ENCODE results near the gene C15orf39.

The C15orf39 gene

GRCh38 chr15:75197062-75197630 is 4.5 kb upstream of the C15orf39 start:
- no peaks in the 10 kb centered on the region for H3K9me2 ChIP-seq (replicated peaks; ENCODE audit: insufficient read depth, low read length)
- H3K9me3 ChIP-seq (ENCODE audit: insufficient read depth, low read length) = no peaks in the 10 kb centered on the region
- no peak overlapping the region for H3K4me3 ChIP-seq (ENCODE audit: insufficient read depth, low read length, poor library complexity, severe bottlenecking)
- H3F3A ChIP-seq (ENCODE audit: insufficient read depth) = no peaks in the 10 kb centered on the region
- no peak overlapping the region for H3K9ac ChIP-seq (ENCODE audit: low read length)
- H3K36me3 ChIP-seq (ENCODE audit: low read length) = no peaks in the 10 kb centered on the region
- H4K20me1 ChIP-seq (ENCODE audit: low read depth, low read length) = no peaks in the 10 kb centered on the region
- no peak overlapping the region for H2AFZ ChIP-seq (ENCODE audit: low read depth, low read length, severe bottlenecking)
- no peak overlapping the region for H3K4me2 ChIP-seq (ENCODE audit: low read depth, low read length, poor library complexity, severe bottlenecking)
- H3K79me2 ChIP-seq (ENCODE audit: insufficient read depth, low read length) = peaks cover 2% of the 10 kb centered on the region
- no peak overlapping the region for H3K27ac ChIP-seq (ENCODE audit: low read depth, low read length)
- no peak for TF ChIP-seq EZH2phosphoT487 (conservative IDR thresholded peaks at IDR 0.05; ENCODE audit: low read length)
- no peaks in the 10 kb centered on the region for H3K27me3 ChIP-seq (ENCODE audit: low read length)

DNA sequence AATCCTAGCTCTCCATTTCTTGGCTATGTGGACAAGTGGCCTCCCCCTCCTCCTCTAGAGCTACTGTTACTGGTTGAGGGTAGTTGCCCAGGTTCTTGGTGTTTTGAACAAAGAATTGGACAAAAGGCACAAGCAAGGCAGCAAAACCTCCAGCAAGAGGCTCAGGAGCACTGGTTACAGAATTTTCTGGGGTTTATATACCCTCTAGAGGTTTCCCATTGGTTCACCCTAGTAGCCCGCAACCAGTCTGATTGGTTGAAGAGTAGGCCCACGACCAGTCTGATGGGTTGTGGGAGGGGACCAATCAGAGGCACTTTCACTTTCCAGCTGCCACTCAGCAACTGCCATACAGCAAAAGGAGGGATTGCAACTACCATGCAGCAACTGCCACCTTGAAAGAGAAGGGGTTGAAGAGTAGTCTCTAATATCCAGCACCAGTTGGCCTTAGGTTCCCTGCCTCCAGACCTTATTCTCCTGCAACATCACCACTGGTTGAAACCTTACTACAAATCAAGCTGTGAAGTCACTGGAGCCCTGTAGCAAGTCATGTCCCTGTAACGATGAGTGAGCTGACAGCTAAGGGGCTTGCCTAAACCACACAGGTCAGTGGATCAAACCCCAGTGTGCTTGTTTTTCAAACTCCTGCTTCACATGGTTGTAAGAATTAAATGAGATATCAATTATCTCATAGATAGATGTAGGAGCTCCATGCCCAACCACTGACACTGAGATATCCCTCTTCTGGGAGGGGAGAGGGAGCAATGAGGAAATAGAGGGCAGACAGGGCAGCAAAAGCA is 2.9 kb upstream of the C15orf39 start:
- Histone ChIP-seq H3K27me3 (ENCODE audit: low read length) (no peaks in the 10 kb centered on the region), H2AFZ (ENCODE audit: low read depth, low read length, severe bottlenecking) (no peak overlapping the region), H3K27ac (ENCODE audit: low read depth, low read length) (no peak overlapping the region), H3F3A (ENCODE audit: insufficient read depth) (no peaks in the 10 kb centered on the region), H3K9ac (ENCODE audit: low read length) (no peak overlapping the region), H3K4me2 (ENCODE audit: low read depth, low read length, poor library complexity, severe bottlenecking) (no peak overlapping the region), H3K4me3 (ENCODE audit: insufficient read depth, low read length, poor library complexity, severe bottlenecking) (no peak overlapping the region), H3K36me3 (ENCODE audit: low read length) (no peaks in the 10 kb centered on the region), H3K79me2 (ENCODE audit: insufficient read depth, low read length) (peaks cover 17% of the 10 kb centered on the region), H3K9me2 (replicated peaks; ENCODE audit: insufficient read depth, low read length) (no peaks in the 10 kb centered on the region), H3K9me3 (ENCODE audit: insufficient read depth, low read length) (no peaks in the 10 kb centered on the region), H4K20me1 (ENCODE audit: low read depth, low read length) (no peaks in the 10 kb centered on the region)
- TF ChIP-seq, protein P1, sequence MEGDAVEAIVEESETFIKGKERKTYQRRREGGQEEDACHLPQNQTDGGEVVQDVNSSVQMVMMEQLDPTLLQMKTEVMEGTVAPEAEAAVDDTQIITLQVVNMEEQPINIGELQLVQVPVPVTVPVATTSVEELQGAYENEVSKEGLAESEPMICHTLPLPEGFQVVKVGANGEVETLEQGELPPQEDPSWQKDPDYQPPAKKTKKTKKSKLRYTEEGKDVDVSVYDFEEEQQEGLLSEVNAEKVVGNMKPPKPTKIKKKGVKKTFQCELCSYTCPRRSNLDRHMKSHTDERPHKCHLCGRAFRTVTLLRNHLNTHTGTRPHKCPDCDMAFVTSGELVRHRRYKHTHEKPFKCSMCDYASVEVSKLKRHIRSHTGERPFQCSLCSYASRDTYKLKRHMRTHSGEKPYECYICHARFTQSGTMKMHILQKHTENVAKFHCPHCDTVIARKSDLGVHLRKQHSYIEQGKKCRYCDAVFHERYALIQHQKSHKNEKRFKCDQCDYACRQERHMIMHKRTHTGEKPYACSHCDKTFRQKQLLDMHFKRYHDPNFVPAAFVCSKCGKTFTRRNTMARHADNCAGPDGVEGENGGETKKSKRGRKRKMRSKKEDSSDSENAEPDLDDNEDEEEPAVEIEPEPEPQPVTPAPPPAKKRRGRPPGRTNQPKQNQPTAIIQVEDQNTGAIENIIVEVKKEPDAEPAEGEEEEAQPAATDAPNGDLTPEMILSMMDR (IDR thresholded peaks at IDR 0.05; ENCODE audit: insufficient read depth, low read length, poor library complexity, severe bottlenecking) = no peak
- no peak for TF ChIP-seq EZH2phosphoT487 (conservative IDR thresholded peaks at IDR 0.05; ENCODE audit: low read length)

DNA sequence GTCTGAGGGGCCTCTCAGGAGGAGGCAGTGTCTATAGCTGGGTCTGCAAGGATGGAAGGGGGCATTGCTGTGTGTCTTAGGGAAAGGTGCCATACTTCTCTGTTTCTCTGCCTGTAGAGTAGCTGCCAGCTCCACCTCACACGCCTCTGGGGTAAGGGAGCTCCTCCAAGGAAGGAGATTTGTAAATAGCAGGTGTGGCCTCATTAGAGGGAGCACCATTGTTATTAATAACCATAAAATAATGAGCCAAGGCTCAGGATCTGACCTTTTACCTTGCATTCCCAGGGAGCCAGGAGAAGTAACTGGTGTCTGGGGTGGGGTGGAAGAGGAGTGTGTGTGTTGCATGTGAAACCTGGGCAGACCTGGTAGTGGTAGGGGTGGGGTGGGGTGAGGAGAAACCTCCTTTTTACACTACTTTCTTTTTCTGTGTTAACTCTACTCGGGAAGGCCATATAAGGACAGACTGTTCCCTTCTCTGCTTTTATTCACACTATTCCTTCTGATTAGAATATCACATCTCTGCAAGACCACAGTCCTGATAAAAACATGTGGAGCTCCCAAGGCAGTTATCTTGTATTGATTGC is 2.2 kb upstream of the C15orf39 start:
- no peak overlapping the region for H3K4me2 ChIP-seq (ENCODE audit: low read depth, low read length, poor library complexity, severe bottlenecking)
- H3K36me3 ChIP-seq (ENCODE audit: low read length) = no peaks in the 10 kb centered on the region
- no peaks in the 10 kb centered on the region for H3K9me3 ChIP-seq (ENCODE audit: insufficient read depth, low read length)
- no peak overlapping the region for H3K9ac ChIP-seq (ENCODE audit: low read length)
- H2AFZ ChIP-seq (ENCODE audit: low read depth, low read length, severe bottlenecking) = no peak overlapping the region
- H3K9me2 ChIP-seq (replicated peaks; ENCODE audit: insufficient read depth, low read length) = no peaks in the 10 kb centered on the region
- H3K27me3 ChIP-seq (ENCODE audit: low read length) = no peaks in the 10 kb centered on the region
- H3K4me3 ChIP-seq (ENCODE audit: insufficient read depth, low read length, poor library complexity, severe bottlenecking) = no peak overlapping the region
- no peak overlapping the region for H3K27ac ChIP-seq (ENCODE audit: low read depth, low read length)
- no peaks in the 10 kb centered on the region for H4K20me1 ChIP-seq (ENCODE audit: low read depth, low read length)
- TF ChIP-seq, protein P1 (IDR thresholded peaks at IDR 0.05; ENCODE audit: insufficient read depth, low read length, poor library complexity, severe bottlenecking) = no peak
- no peak for TF ChIP-seq EZH2phosphoT487 (conservative IDR thresholded peaks at IDR 0.05; ENCODE audit: low read length)
- no peaks in the 10 kb centered on the region for H3F3A ChIP-seq (ENCODE audit: insufficient read depth)
- peaks cover 23% of the 10 kb centered on the region for H3K79me2 ChIP-seq (ENCODE audit: insufficient read depth, low read length)

DNA sequence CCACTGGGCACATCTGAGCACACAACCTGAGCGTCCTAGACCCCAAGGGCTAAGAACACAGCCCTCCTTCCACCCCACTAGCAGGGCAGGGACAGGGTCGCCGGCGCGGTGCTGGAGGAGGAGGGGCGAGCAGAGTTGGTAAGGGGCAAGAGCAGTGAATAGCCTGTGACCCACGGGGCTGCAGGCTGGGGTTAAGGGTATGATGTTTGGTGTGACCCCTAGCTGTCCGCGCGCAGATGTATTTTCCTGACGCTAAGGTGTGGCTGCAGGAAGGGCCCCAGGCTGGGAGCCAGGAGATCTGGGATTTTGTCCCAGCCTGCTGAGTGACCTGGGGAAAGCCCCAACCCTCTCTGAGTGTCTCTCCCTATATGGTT is 1.3 kb upstream of the C15orf39 start:
- peaks cover 33% of the 10 kb centered on the region for H3K79me2 ChIP-seq (ENCODE audit: insufficient read depth, low read length)
- TF ChIP-seq, protein P1 (IDR thresholded peaks at IDR 0.05; ENCODE audit: insufficient read depth, low read length, poor library complexity, severe bottlenecking) = no peak
- TF ChIP-seq EZH2phosphoT487 (conservative IDR thresholded peaks at IDR 0.05; ENCODE audit: low read length) = no peak
- H3K9ac ChIP-seq (ENCODE audit: low read length) = no peak overlapping the region
- no peaks in the 10 kb centered on the region for H3F3A ChIP-seq (ENCODE audit: insufficient read depth)
- H2AFZ ChIP-seq (ENCODE audit: low read depth, low read length, severe bottlenecking) = no peak overlapping the region
- H3K36me3 ChIP-seq (ENCODE audit: low read length) = no peaks in the 10 kb centered on the region
- no peaks in the 10 kb centered on the region for H3K27me3 ChIP-seq (ENCODE audit: low read length)
- no peak overlapping the region for H3K27ac ChIP-seq (ENCODE audit: low read depth, low read length)
- no peak overlapping the region for H3K4me2 ChIP-seq (ENCODE audit: low read depth, low read length, poor library complexity, severe bottlenecking)
- no peak overlapping the region for H3K4me3 ChIP-seq (ENCODE audit: insufficient read depth, low read length, poor library complexity, severe bottlenecking)
- H3K9me3 ChIP-seq (ENCODE audit: insufficient read depth, low read length) = no peaks in the 10 kb centered on the region
- peaks cover 5% of the 10 kb centered on the region; the same call in 1 of the 2 replicates for H4K20me1 ChIP-seq (ENCODE audit: low read depth, low read length)
- H3K9me2 ChIP-seq (replicated peaks; ENCODE audit: insufficient read depth, low read length) = no peaks in the 10 kb centered on the region

Measured in SU-DHL-6 (cell line).